Measurements from ENCODE around the gene RAI1.
A peak's percentile ranks its signal among the peaks of the same experiment; 100 is the strongest.

The RAI1 gene

DNA sequence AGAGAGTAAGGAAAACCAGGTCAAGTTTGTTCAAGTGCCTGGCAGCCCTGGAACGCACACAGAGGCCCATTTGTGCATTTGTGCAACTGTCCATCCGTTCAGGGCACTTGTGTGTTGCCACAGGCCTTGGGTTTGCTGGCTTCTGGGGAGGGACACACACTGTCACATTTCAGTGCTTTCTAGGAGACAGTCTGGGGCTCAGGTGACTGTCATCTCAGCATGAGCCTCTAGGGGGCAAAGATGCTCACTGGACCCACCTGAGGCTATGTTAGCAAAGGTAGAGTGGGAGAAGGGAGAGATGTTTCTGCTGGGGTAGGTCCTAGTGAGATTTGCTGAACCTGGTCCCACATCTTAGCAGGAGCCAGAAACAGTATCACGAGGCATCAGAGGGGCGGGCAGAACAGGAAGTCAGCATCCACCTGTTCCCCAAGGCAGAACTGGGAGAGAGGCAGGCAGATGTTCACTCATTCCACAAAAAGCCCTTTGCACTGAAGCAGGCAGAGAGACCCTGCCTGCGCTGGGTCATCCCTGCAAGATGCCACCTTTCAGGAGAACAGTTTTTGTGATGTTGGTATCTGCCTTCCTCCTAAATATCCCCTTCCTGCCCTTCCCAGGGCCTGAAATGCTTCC lies 48.5 kb downstream of the RAI1 start:
- Histone ChIP-seq H3K36me3 (ENCODE audit: control insufficient read depth, insufficient read depth, low read length) (no peaks in the 10 kb centered on the region), H3K27ac (ENCODE audit: low read depth, low read length) (no peak overlapping the region), H3K4me3 (ENCODE audit: low read depth, low read length) (no peak overlapping the region), H3K9ac (ENCODE audit: low read length) (no peak overlapping the region), H3K4me1 (ENCODE audit: control insufficient read depth, insufficient read depth, low read length) (peaks cover 17% of the 10 kb centered on the region), H3K9me3 (ENCODE audit: control insufficient read depth, insufficient read depth, low read depth, low read length) (no peaks in the 10 kb centered on the region), H3K27me3 (ENCODE audit: control insufficient read depth, insufficient read depth, low read length) (peaks cover 88% of the 10 kb centered on the region)

DNA sequence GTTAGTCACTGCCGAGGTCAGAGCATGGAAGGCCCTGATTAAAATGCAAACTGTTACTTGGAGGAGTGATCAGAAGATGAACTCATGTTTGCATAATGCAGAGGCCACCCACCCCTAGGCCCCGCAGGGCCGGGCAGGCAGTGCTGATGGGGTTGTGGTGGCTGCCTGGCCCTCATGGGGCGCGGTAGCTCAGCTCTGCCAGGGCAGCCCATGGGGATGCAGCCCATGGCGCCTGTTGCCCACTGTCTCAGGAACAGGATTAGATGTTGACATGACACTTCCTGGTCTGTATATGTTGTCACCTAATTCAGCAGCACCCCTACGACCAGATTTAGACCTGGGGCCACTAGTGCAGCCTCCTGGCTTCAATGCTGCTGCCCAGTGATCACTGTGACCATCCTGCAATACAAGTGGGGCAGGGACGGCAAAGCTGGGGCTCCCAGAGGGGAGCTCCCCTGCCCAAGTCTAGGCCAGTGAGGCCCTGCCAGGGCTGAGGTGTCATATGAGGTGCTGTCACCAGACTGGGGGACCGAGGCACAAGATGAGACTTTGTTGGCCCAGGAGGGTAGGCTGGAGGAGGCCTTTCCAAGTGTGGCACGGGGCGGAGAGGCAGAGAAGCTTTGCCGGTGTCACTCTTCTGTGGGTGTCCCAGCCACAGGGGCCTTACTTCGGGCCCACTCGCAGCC lies 49.1 kb downstream of the RAI1 start:
- H3K4me3 ChIP-seq (ENCODE audit: low read depth, low read length), result no peak overlapping the region
- H3K9me3 ChIP-seq (ENCODE audit: control insufficient read depth, insufficient read depth, low read depth, low read length), result no peaks in the 10 kb centered on the region
- H3K4me1 ChIP-seq (ENCODE audit: control insufficient read depth, insufficient read depth, low read length), result peaks cover 13% of the 10 kb centered on the region
- H3K27me3 ChIP-seq (ENCODE audit: control insufficient read depth, insufficient read depth, low read length), result peaks cover 83% of the 10 kb centered on the region
- H3K36me3 ChIP-seq (ENCODE audit: control insufficient read depth, insufficient read depth, low read length), result no peaks in the 10 kb centered on the region
- no peak overlapping the region for H3K27ac ChIP-seq (ENCODE audit: low read depth, low read length)
- H3K9ac ChIP-seq (ENCODE audit: low read length), result no peak overlapping the region

DNA sequence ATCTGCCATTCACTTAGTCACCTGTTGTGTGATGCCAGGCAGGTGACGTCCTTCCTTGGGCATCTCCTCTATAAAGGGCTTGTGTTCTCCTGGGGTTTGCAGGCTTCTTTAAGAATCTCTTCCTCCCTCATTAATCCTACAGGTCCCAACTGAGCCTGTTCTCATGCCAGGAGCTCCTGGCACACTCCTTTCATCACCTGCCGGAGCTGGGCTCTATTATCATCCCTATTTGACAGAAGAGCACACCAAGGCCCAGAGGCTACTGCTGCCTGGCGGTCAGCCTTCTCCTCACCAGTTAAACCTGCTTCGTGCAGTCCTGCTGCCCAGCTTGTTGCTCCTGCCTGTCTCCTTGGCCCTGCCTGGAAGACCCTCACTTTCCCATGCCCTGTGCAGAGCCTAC lies 51.2 kb downstream of the RAI1 start:
- H3K36me3 ChIP-seq (ENCODE audit: control insufficient read depth, insufficient read depth, low read length), result no peaks in the 10 kb centered on the region
- H3K27ac ChIP-seq (ENCODE audit: low read depth, low read length), result no peak overlapping the region
- H3K9ac ChIP-seq (ENCODE audit: low read length), result no peak overlapping the region
- no peak overlapping the region for H3K4me3 ChIP-seq (ENCODE audit: low read depth, low read length)
- H3K4me1 ChIP-seq (ENCODE audit: control insufficient read depth, insufficient read depth, low read length), result no peaks in the 10 kb centered on the region; the same call in 1 of the 2 replicates
- H3K9me3 ChIP-seq (ENCODE audit: control insufficient read depth, insufficient read depth, low read depth, low read length), result no peaks in the 10 kb centered on the region
- peaks cover 66% of the 10 kb centered on the region for H3K27me3 ChIP-seq (ENCODE audit: control insufficient read depth, insufficient read depth, low read length)

DNA sequence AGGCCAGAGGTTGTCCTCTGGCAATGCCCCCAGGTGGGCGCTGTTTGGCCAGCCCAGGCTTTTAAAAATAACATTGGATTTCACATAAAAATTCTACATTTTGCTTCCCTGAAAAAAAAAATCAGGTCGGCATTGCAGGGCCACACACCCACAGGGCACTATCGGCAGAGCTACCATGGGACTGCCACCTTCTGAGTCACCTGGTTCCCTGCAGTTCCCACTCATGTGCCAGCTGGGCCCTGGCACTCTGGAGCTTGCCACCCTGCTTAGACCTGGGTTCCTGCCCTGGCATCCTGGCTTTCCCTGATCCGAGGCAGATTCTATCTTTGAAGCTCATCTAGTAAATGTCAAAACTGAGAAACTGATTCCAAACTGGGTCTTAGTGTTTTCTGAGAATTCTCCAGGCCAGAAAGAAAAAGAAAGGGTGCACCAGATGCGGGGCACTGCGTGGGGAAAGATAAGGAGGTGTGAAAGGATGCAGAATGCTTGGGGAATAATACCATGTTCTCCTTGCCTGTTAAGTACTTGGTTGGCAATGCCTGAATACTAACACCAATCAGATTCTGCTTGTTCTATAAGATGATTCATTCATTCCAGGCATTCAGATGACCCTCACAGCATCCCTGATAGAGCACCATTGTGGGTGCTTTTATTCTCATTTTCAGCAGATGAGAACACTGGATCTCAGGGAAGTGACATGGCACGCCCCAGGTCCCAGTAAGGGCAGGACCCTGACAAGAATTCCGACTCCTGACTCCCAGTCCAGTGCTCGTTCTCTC lies 51.8 kb downstream of the RAI1 start:
- H3K9me3 ChIP-seq (ENCODE audit: control insufficient read depth, insufficient read depth, low read depth, low read length), result no peaks in the 10 kb centered on the region
- no peak overlapping the region for H3K27ac ChIP-seq (ENCODE audit: low read depth, low read length)
- H3K36me3 ChIP-seq (ENCODE audit: control insufficient read depth, insufficient read depth, low read length), result no peaks in the 10 kb centered on the region
- peaks cover 5% of the 10 kb centered on the region for H3K4me1 ChIP-seq (ENCODE audit: control insufficient read depth, insufficient read depth, low read length)
- H3K27me3 ChIP-seq (ENCODE audit: control insufficient read depth, insufficient read depth, low read length), result peaks cover 59% of the 10 kb centered on the region
- H3K4me3 ChIP-seq (ENCODE audit: low read depth, low read length), result no peak overlapping the region
- H3K9ac ChIP-seq (ENCODE audit: low read length), result no peak overlapping the region

DNA sequence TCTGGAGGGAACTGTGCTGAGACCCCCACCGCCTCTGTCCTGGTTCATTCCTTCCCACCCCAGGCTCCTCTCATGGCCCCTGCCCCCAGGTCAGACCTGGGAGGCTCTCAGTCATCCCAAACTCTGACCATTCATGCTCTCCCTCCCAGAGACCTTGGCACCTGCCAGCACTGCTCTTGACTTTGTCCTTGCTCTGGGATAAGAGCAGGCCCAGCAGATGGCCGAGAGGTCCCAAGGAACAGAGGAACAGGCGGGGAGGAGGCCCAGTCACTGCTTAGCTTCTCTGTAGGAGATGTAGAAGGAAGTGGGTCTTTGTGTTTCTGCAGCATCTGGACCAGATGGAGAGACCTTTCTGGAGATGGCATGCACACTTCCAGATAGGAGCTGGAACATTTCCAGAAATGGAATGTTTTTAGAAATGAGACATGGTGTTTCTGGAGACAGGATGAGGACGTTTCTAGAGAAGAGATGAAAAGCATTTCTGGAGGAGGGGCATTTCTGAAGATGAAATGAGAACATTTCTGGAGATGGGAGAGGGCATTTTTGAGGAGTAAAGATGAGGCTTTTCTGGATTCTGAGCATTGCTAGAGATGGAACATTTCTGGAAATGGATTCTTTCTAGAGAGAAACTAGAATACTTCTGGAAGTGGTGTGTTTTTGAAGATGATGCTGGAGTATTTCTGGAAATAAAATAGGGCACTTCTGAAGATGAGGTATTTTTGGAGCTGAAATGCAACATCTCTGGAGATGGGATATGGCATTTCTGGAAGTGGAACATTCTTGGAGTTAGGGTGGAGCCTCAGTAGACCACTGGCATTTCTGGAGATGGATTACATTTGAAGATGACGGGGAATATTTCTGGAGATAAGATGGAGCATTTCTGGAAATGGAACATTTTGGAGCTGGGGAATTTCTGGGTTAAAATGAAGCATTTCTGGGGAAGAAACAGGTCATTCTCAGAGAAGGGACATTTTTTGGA lies 55.2 kb downstream of the RAI1 start:
- no peak overlapping the region for H3K27ac ChIP-seq (ENCODE audit: low read depth, low read length)
- no peak overlapping the region for H3K4me3 ChIP-seq (ENCODE audit: low read depth, low read length)
- peaks cover 37% of the 10 kb centered on the region for H3K4me1 ChIP-seq (ENCODE audit: control insufficient read depth, insufficient read depth, low read length)
- H3K9me3 ChIP-seq (ENCODE audit: control insufficient read depth, insufficient read depth, low read depth, low read length), result no peaks in the 10 kb centered on the region
- no peaks in the 10 kb centered on the region for H3K36me3 ChIP-seq (ENCODE audit: control insufficient read depth, insufficient read depth, low read length)
- H3K9ac ChIP-seq (ENCODE audit: low read length), result no peak overlapping the region
- H3K27me3 ChIP-seq (ENCODE audit: control insufficient read depth, insufficient read depth, low read length), result peaks cover 34% of the 10 kb centered on the region

DNA sequence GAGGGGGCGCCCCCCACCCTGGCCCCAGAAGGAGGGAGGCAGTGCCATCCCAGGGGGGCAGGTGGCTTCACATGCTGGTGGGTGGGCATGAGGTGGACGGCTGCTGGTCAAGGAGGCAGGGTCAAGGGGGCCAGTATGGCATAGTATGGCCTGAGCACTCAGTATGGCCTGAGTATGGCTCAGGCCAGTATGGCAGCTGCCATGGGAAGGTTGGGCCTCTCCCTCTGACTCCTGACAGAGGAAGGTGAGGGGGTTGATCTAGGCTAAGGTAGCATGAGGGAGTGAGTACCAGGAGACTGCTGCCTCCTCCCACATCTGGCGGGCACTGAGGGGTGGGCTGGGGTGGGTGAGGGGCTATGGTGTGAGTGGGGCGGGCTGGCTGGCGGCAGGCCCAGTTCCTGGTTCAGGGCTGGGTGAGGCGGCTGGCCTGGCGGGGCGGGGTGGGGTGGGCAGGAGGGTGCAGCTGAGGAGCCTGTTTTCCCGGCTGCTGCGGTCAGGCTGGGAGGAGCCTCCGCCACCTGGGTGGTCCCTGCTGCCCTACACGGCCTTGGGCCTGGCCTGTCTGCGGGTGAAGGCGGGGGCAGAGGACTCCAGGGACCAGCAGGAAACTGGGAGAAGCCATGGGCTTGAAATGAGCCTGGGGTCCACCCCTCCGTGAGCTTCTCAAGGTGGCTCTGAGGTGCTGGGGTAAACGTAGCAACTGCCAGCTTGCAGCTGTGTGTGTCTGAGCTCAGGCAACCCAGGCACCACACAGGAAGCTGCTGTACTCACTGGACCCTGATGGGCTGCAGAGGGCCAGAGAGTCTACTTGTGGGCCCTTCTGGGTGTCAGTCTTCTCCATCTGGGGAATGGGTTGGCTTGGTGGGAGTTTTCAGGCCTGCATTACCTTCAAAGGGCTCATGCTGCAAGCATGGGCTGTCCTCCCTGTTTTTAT lies 57.0 kb downstream of the RAI1 start:
- Histone ChIP-seq H3K4me1 (ENCODE audit: control insufficient read depth, insufficient read depth, low read length) (peaks cover 42% of the 10 kb centered on the region), H3K27ac (ENCODE audit: low read depth, low read length) (no peak overlapping the region), H3K36me3 (ENCODE audit: control insufficient read depth, insufficient read depth, low read length) (no peaks in the 10 kb centered on the region), H3K27me3 (ENCODE audit: control insufficient read depth, insufficient read depth, low read length) (peaks cover 20% of the 10 kb centered on the region), H3K4me3 (ENCODE audit: low read depth, low read length) (no peak overlapping the region), H3K9ac (ENCODE audit: low read length) (no peak overlapping the region), H3K9me3 (ENCODE audit: control insufficient read depth, insufficient read depth, low read depth, low read length) (no peaks in the 10 kb centered on the region)

DNA sequence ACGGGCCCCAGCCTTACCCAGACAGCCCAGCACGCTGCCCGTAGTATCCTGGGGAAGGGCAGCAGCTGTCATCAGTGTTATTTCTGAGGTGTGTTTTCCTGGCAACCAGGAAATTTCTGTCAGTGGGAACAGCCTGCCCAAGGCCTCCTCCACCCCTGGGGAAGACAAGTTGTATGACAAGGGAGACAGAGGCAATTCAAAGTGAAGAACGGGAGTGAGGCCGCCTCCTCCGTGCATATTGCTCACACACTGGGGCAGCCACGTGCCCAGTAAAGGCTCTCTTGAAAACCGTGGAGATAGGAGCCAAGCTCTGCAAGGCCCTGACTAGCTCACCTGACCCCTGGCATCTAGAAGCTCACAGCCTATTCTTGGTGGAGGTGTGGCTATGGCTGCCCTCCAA lies 57.6 kb downstream of the RAI1 start:
- Histone ChIP-seq H3K36me3 (ENCODE audit: control insufficient read depth, insufficient read depth, low read length) (no peaks in the 10 kb centered on the region), H3K27me3 (ENCODE audit: control insufficient read depth, insufficient read depth, low read length) (peaks cover 16% of the 10 kb centered on the region), H3K9ac (ENCODE audit: low read length) (no peak overlapping the region), H3K9me3 (ENCODE audit: control insufficient read depth, insufficient read depth, low read depth, low read length) (no peaks in the 10 kb centered on the region), H3K4me3 (ENCODE audit: low read depth, low read length) (no peak overlapping the region), H3K27ac (ENCODE audit: low read depth, low read length) (no peak overlapping the region), H3K4me1 (ENCODE audit: control insufficient read depth, insufficient read depth, low read length) (peaks cover 42% of the 10 kb centered on the region)

DNA sequence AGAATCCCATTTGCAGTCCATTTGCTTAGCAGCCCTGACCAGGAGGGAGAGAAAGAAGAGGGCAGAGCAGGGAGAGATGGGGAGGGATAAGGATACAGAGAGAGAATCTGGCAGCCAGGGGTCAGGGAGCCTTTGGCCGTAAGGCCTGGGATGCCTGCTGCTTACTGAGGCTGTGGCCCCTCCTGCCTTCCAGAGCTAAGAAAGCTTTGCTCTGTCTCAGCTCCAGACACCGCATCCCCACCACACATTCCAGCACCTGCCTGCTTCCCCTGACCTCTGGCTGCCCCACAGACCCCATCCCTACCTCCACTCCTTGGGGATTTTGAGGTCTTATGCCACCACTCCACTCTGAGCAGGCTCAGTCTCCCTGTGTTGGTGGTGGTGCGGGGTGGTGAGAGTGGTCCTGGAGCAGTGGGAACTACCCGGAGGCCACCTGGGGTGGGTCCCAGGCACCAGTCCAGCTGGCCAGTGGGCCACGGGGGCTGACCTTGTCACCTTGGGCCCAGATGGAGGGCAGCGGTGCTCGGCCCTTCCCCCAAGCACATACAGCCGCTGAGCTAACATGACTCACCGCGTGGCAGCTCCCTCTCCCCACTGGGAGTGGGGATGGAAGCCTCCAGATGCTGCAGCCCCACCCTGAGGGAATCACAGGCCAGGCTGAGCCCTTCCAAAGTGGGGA lies 58.3 kb downstream of the RAI1 start:
- H3K4me1 ChIP-seq (ENCODE audit: control insufficient read depth, insufficient read depth, low read length), result peaks cover 42% of the 10 kb centered on the region
- H3K36me3 ChIP-seq (ENCODE audit: control insufficient read depth, insufficient read depth, low read length), result no peaks in the 10 kb centered on the region
- H3K27ac ChIP-seq (ENCODE audit: low read depth, low read length), result no peak overlapping the region
- no peak overlapping the region for H3K4me3 ChIP-seq (ENCODE audit: low read depth, low read length)
- H3K9me3 ChIP-seq (ENCODE audit: control insufficient read depth, insufficient read depth, low read depth, low read length), result no peaks in the 10 kb centered on the region
- H3K9ac ChIP-seq (ENCODE audit: low read length), result peak overlapping the region; percentile 43
- H3K27me3 ChIP-seq (ENCODE audit: control insufficient read depth, insufficient read depth, low read length), result peaks cover 10% of the 10 kb centered on the region

DNA sequence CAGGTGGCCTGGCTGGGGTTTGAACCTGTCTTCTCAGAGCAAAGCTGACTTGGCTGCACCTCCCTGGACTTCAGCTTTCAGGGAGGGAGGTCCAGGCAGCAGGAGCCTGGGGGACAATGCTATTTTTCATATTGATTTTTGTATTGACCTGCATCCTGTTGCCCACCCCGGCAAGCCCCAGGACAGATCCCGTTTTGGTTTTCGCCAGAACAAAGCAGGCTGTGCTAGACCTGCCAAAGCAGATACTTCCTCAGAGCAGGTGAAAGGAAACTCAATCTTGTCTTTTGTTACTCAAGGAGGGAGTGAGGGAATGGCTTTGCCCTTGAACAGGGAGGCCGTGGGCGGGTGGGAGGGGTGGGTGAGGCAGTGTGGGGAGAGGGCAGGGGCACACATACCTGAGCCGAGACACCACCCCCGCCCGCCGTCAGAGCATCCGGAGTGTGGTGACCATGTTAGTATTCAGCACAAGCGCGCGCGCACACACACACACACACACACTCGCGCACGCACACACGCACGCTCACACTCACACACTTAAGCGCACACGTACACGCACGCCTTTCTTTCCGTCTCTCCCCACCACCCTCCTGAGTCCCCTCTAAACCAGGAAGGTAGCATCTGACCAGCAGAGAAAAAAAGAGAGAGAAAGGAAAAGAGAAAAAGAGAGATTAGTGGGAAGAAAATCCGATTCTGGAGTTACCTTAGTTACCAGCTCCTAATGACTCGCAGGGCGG lies 59.5 kb downstream of the RAI1 start:
- Histone ChIP-seq H3K36me3 (ENCODE audit: control insufficient read depth, insufficient read depth, low read length) (no peaks in the 10 kb centered on the region), H3K9me3 (ENCODE audit: control insufficient read depth, insufficient read depth, low read depth, low read length) (no peaks in the 10 kb centered on the region), H3K27me3 (ENCODE audit: control insufficient read depth, insufficient read depth, low read length) (peaks cover 8% of the 10 kb centered on the region), H3K9ac (ENCODE audit: low read length) (no peak overlapping the region), H3K4me1 (ENCODE audit: control insufficient read depth, insufficient read depth, low read length) (peaks cover 42% of the 10 kb centered on the region), H3K27ac (ENCODE audit: low read depth, low read length) (no peak overlapping the region), H3K4me3 (ENCODE audit: low read depth, low read length) (no peak overlapping the region; the same call in 1 of the 2 replicates)
